GM12878 (cell line): Measurements from ENCODE around the gene PKLR. TPM values are rescaled to one million over a fixed set of nuclear protein-coding genes. Genes with fewer than 3 reads are reported as not detected.

ENCODE experiments used
- CBFB ChIP-seq: IDR thresholded peaks from 2 replicates; pipeline ENCODE4 v1.6.1; 2016; ENCODE audit warnings: antibody characterized with exemption, low read depth
- CTCF ChIP-seq, 3 experiments: IDR thresholded peaks in 2 of 3; conservative IDR thresholded peaks in 1 of 3; 2 replicates each; pipeline ENCODE4 v1.5.1; 2011; ENCODE audit warnings: low read depth in 3 of 3, low read length in 3 of 3, mild to moderate bottlenecking in 3 of 3, control low read depth in 2 of 3, moderate library complexity in 2 of 3, inconsistent platforms in 1 of 3, mixed read lengths in 1 of 3; ENCODE audit not compliant: control insufficient read depth in 2 of 3, insufficient read depth in 1 of 3; ENCODE audit errors: extremely low read depth in 1 of 3
- FOXM1 ChIP-seq: IDR thresholded peaks from 2 replicates; pipeline ENCODE4 v1.6.1; 2012; ENCODE audit warnings: low read depth, mild to moderate bottlenecking, inconsistent platforms, low read length, moderate library complexity
- IKZF1 ChIP-seq: fragments of 450-650 bp; conservative IDR thresholded peaks from 2 replicates; pipeline ENCODE4 v1.6.1; 2017; ENCODE audit warnings: antibody characterized with exemption, mild to moderate bottlenecking
- IKZF2 ChIP-seq, 2 experiments: fragments of 450-650 bp; IDR thresholded peaks; 2 replicates each; pipeline ENCODE4 v1.6.1; 2017; ENCODE audit warnings: mild to moderate bottlenecking in 2 of 2, moderate library complexity in 2 of 2
- IRF3 ChIP-seq: fragments of 450-650 bp; IDR thresholded peaks from 2 replicates; pipeline ENCODE4 v1.6.1; 2014; ENCODE audit warnings: mild to moderate bottlenecking
- IRF5 ChIP-seq: fragments of 450-650 bp; IDR thresholded peaks from 2 replicates; pipeline ENCODE4 v1.6.1; 2017; ENCODE audit warnings: borderline replicate concordance
- NFYB ChIP-seq: IDR thresholded peaks from 2 replicates; pipeline ENCODE4 v1.6.1; 2011; ENCODE audit warnings: low read depth, mild to moderate bottlenecking, low read length, improper control_type of control experiment, moderate library complexity; ENCODE audit not compliant: insufficient read depth
- NR2C1 ChIP-seq: fragments of 450-650 bp; IDR thresholded peaks from 2 replicates; pipeline ENCODE4 v1.6.1; 2017; ENCODE audit warnings: antibody characterized with exemption, mild to moderate bottlenecking, moderate library complexity
- RUNX3 ChIP-seq: IDR thresholded peaks from 2 replicates; pipeline ENCODE4 v1.6.1; 2012; ENCODE audit warnings: low read length, inconsistent platforms
- SIN3A ChIP-seq: IDR thresholded peaks from 2 replicates; pipeline ENCODE4 v1.6.1; 2012; ENCODE audit warnings: low read depth, low read length, improper control_type of control experiment
- SMAD5 ChIP-seq: IDR thresholded peaks from 2 replicates; pipeline ENCODE4 v1.6.1; 2016; ENCODE audit warnings: antibody characterized with exemption, low read depth
- SMARCA5 ChIP-seq: fragments of 450-650 bp; IDR thresholded peaks from 2 replicates; pipeline ENCODE4 v1.6.1; 2017; ENCODE audit warnings: mild to moderate bottlenecking
- ZBTB40 ChIP-seq: fragments of 450-650 bp; IDR thresholded peaks from 2 replicates; pipeline ENCODE4 v1.6.1; 2016; ENCODE audit warnings: mild to moderate bottlenecking, moderate library complexity, borderline replicate concordance
- ZNF207 ChIP-seq: fragments of 450-650 bp; IDR thresholded peaks from 2 replicates; pipeline ENCODE4 v1.6.1; 2014; ENCODE audit warnings: antibody characterized with exemption, mild to moderate bottlenecking, borderline replicate concordance
- ZNF592 ChIP-seq: fragments of 450-650 bp; IDR thresholded peaks from 2 replicates; pipeline ENCODE4 v1.6.1; 2017; ENCODE audit warnings: mild to moderate bottlenecking, moderate library complexity
- ZZZ3 ChIP-seq: IDR thresholded peaks from 2 replicates; pipeline ENCODE4 v1.6.1; 2011; ENCODE audit warnings: low read depth; ENCODE audit not compliant: control insufficient read depth, insufficient read length
- polyA plus RNA-seq, 11 experiments: library from polyadenylated mRNA; depleted of rRNA in 4 of 11; unstranded in 6 of 11; stranded (reverse) in 5 of 11; fragments of >200 nt; fragmentation: Nextera tagmentation in 4 of 11; fragmentation: Illumina TruSeq in 1 of 11; extraction: Ambion mirVana in 4 of 11; extraction: Trizol in 1 of 11; gene quantifications; 1 replicate in 1 of 11; 2 replicates in 10 of 11; pipeline versions ENCODE4 v1.2.1 to v1.2.3, GENCODE V29; 2011 to 2016; ENCODE audit warnings: inconsistent platforms in 2 of 11, missing spikeins in 2 of 11, low read depth in 1 of 11
- total RNA-seq, 4 experiments: library from RNA; depleted of rRNA in 3 of 4; stranded (reverse); fragments of >200 nt in 3 of 4; fragmentation: Illumina TruSeq in 1 of 4; extraction: Trizol in 1 of 4; gene quantifications; 2 replicates each; pipeline versions ENCODE4 v1.2.1 to v1.2.3, GENCODE V29; 2013 to 2021

The PKLR gene
- total and polyA plus RNA-seq, 10 of the 15 experiments (the other 5 are each of a cell fraction or from before 2014, with no cell fraction given) = 0.04 to 0.15 (median 0.08) TPM; not detected in 7

- TF ChIP-seq ZBTB40 (no peak), IRF3 (peak; percentile 20; the same call in 1 of the 2 replicates), IRF5 (no peak), SMARCA5 (peak; percentile 85), ZNF592 (no peak), CBFB (no peak), FOXM1 (no peak), SMAD5 (no peak), RUNX3 (no peak), NFYB (peak; percentile 87), NR2C1 (no peak), IKZF2 (IDR thresholded peaks at IDR 0.05) (peak; percentile 54 to 61), CTCF (IDR thresholded peaks at IDR 0.05 in 2 of 3, conservative IDR thresholded peaks at IDR 0.05 in 1 of 3; ENCODE audit: control insufficient read depth in 2 of 3, extremely low read depth in 1 of 3, insufficient read depth in 1 of 3, low read depth in 3 of 3, low read length in 3 of 3) (0 out of 6 replicates have a peak, but pooled peaks of 1 of the 3 experiments have one; percentile 3), ZNF207 (0 out of 2 replicates have a peak, but pooled peaks have one; percentile 44), ZZZ3 (no peak), IKZF1 (peak; percentile 73), SIN3A (no peak)
Observed at GRCh38 chr1:155324037-155324716, 22.9 kb upstream of the PKLR start (continued).
